ENCODE measurements around the gene OR2S2. TPM values are rescaled to one million over a fixed set of nuclear protein-coding genes. Genes with fewer than 3 reads are reported as not detected.

OR2S2 gene
- total RNA-seq, 1 experiment from 2014 or later: not detected

DNA sequence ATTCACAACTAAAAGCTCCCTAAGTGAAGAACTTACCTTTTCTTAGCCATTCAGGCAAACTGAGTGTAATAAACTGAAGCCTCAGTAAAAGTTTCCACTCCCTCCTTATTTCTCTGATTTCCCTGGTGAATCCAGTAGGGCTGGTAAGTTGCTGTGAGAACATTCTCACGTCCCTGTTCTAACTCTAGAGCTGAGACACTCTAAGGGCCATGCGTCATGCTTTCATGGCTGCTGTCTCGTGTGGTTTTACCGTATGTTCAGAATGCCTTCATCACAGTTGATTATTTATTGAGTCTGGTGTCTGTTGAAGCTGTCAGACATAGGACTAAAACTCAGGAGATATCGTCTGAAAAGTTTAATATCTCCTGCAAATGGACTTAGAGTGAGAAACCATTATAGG is 1.3 kb downstream of the OR2S2 start:
- Histone ChIP-seq H3K4me3 (ENCODE audit: low read depth, low read length, poor library complexity, severe bottlenecking) (no peak overlapping the region), H3K9me3 (ENCODE audit: low read depth, low read length, poor library complexity, severe bottlenecking) (no peaks in the 10 kb centered on the region), H3K27me3 (replicated peaks; ENCODE audit: insufficient read depth, low read depth, low read length, poor library complexity) (peaks cover 35% of the 10 kb centered on the region), H3K4me1 (ENCODE audit: insufficient read depth, low read length, poor library complexity, severe bottlenecking) (no peaks in the 10 kb centered on the region), H3K27ac (ENCODE audit: low read depth, low read length, poor library complexity, severe bottlenecking) (no peak overlapping the region), H3K36me3 (ENCODE audit: insufficient read depth, low read length, poor library complexity, severe bottlenecking) (no peaks in the 10 kb centered on the region)
- POLR2A ChIA-PET (ENCODE audit: low non-redundant PET): no interaction called here
- DNase-seq (ENCODE audit: low spot score): no peak
- no TSS peak for BruUV-seq (replicated peaks)
- intact Hi-C loops (cut with micrococcal nuclease; ENCODE audit: unreplicated experiment): no loop called here
- TF ChIP-seq, protein P1, sequence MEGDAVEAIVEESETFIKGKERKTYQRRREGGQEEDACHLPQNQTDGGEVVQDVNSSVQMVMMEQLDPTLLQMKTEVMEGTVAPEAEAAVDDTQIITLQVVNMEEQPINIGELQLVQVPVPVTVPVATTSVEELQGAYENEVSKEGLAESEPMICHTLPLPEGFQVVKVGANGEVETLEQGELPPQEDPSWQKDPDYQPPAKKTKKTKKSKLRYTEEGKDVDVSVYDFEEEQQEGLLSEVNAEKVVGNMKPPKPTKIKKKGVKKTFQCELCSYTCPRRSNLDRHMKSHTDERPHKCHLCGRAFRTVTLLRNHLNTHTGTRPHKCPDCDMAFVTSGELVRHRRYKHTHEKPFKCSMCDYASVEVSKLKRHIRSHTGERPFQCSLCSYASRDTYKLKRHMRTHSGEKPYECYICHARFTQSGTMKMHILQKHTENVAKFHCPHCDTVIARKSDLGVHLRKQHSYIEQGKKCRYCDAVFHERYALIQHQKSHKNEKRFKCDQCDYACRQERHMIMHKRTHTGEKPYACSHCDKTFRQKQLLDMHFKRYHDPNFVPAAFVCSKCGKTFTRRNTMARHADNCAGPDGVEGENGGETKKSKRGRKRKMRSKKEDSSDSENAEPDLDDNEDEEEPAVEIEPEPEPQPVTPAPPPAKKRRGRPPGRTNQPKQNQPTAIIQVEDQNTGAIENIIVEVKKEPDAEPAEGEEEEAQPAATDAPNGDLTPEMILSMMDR (conservative IDR thresholded peaks at IDR 0.05; ENCODE audit: low read depth, low read length): no peak
- TF ChIP-seq EZH2 (IDR thresholded peaks at IDR 0.05; ENCODE audit: borderline replicate concordance, low read depth, low read length, poor library complexity, severe bottlenecking): no peak
- CTCF ChIA-PET: interaction anchor here (0.6 to 0.8 kb wide), 2 partner anchors 211 to 445 kb away, joined by 3 to 8 read pairs; no protein-coding TSS in a partner anchor

GRCh38 chr9:35954942-35955546 is 2.9 kb downstream of the OR2S2 start:
- no TSS peak for BruUV-seq (replicated peaks)
- no peak overlapping the region for H3K4me3 ChIP-seq (ENCODE audit: low read depth, low read length, poor library complexity, severe bottlenecking)
- H3K27ac ChIP-seq (ENCODE audit: low read depth, low read length, poor library complexity, severe bottlenecking): no peak overlapping the region
- intact Hi-C loops (cut with micrococcal nuclease; ENCODE audit: unreplicated experiment): loop anchor here (2.0 to 5.0 kb wide), 2 partner anchors 68 to 212 kb away; partner anchors contain the start of gene CCIN
- H3K4me1 ChIP-seq (ENCODE audit: insufficient read depth, low read length, poor library complexity, severe bottlenecking): no peaks in the 10 kb centered on the region
- TF ChIP-seq, protein P1 (conservative IDR thresholded peaks at IDR 0.05; ENCODE audit: low read depth, low read length): peak; percentile 89
- no peak for TF ChIP-seq EZH2 (IDR thresholded peaks at IDR 0.05; ENCODE audit: borderline replicate concordance, low read depth, low read length, poor library complexity, severe bottlenecking)
- peak; percentile 77 for DNase-seq (ENCODE audit: low spot score)
- H3K27me3 ChIP-seq (replicated peaks; ENCODE audit: insufficient read depth, low read depth, low read length, poor library complexity): peaks cover 25% of the 10 kb centered on the region
- no peaks in the 10 kb centered on the region for H3K9me3 ChIP-seq (ENCODE audit: low read depth, low read length, poor library complexity, severe bottlenecking)
- ChIA-PET POLR2A (ENCODE audit: low non-redundant PET) (no interaction called here), CTCF (interaction anchor here (0.5 to 1.1 kb wide), 9 partner anchors 9 to 251 kb away, joined by 3 to 12 read pairs (median 4); no protein-coding TSS in a partner anchor)
- no peaks in the 10 kb centered on the region for H3K36me3 ChIP-seq (ENCODE audit: insufficient read depth, low read length, poor library complexity, severe bottlenecking)

DNA sequence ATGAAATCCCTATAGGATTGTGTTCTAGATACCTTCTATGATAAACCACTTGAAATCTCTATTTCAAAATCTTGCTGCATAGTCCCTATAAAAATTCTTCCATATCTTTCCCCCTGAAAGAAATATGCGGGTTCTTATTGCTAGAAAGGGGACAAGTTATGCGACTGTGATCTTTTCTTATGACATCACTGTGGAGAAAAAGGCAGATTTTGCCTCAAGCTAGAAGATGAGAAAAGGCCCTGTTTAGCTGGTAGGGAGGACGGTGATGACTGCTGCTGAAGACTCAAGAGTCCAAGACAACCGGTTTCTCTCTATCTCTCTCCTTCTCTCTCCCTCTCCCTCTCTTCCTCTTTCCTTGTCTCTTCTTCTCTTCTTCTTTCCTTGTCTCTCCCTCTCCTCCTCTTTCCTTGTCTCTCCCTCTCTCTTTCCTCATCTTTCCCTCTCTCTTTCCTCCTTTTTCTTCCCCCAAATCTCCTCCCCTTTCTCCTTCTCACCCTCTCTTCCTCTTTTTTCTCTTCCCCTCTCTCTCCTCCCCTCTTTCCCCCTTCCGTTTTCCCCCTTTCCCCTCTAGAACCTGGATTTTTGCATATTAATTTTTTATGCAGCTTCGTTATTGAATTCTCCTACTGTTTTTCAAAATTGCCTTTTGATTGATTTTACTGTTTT is 5.3 kb downstream of the OR2S2 start:
- intact Hi-C loops (cut with micrococcal nuclease; ENCODE audit: unreplicated experiment): loop anchor here (5.0 kb wide), 1 partner anchor 215 kb away; the partner anchor contains the start of gene CCIN
- H3K4me1 ChIP-seq (ENCODE audit: insufficient read depth, low read length, poor library complexity, severe bottlenecking): no peaks in the 10 kb centered on the region
- no TSS peak for BruUV-seq (replicated peaks)
- ChIA-PET CTCF (interaction anchor here (0.5 to 0.8 kb wide), 3 partner anchors 11 to 213 kb away, joined by 3 to 9 read pairs (median 4); no protein-coding TSS in a partner anchor), POLR2A (ENCODE audit: low non-redundant PET) (no interaction called here)
- TF ChIP-seq, protein P1 (conservative IDR thresholded peaks at IDR 0.05; ENCODE audit: low read depth, low read length): no peak
- TF ChIP-seq EZH2 (IDR thresholded peaks at IDR 0.05; ENCODE audit: borderline replicate concordance, low read depth, low read length, poor library complexity, severe bottlenecking): no peak
- no peaks in the 10 kb centered on the region for H3K36me3 ChIP-seq (ENCODE audit: insufficient read depth, low read length, poor library complexity, severe bottlenecking)
- H3K4me3 ChIP-seq (ENCODE audit: low read depth, low read length, poor library complexity, severe bottlenecking): no peak overlapping the region
- peaks cover 24% of the 10 kb centered on the region for H3K27me3 ChIP-seq (replicated peaks; ENCODE audit: insufficient read depth, low read depth, low read length, poor library complexity)
- no peak for DNase-seq (ENCODE audit: low spot score)
- no peaks in the 10 kb centered on the region for H3K9me3 ChIP-seq (ENCODE audit: low read depth, low read length, poor library complexity, severe bottlenecking)
- H3K27ac ChIP-seq (ENCODE audit: low read depth, low read length, poor library complexity, severe bottlenecking): no peak overlapping the region

Measured in A673 (cell line).